Measurements from ENCODE around the gene KCNK7. TPM values are rescaled to one million over a fixed set of nuclear protein-coding genes. Genes with fewer than 3 reads are reported as not detected.
A peak's percentile ranks its signal among the peaks of the same experiment; 100 is the strongest.

The KCNK7 gene
- total and polyA plus RNA-seq, 8 donors, result 0.21 to 2.0 (median 0.48) TPM; not detected in 1

- H3K4me1 ChIP-seq, result peaks cover 43 to 68% of the 10 kb centered on the region in 2 donors
- intact Hi-C loops (cut with DNase I), result no loop called here
- ATAC-seq, result no peak
- peak overlapping the region; percentile 84 to 89 for H3K27ac ChIP-seq
- DNase-seq, result no peak
- no peak for TF ChIP-seq CTCF (IDR thresholded peaks at IDR 0.05)
- H3K4me3 ChIP-seq, result peak overlapping the region in 1 of 2 donors; percentile 72
- peaks cover 0 to 50% of the 10 kb centered on the region in 2 donors for H3K36me3 ChIP-seq
- H3K27me3 ChIP-seq, result no peaks in the 10 kb centered on the region
- H3K9me3 ChIP-seq, result no peaks in the 10 kb centered on the region
Measured at GRCh38 chr11:65610404-65610803, 14.8 kb upstream of the KCNK7 start.

- peaks cover 43 to 68% of the 10 kb centered on the region in 2 donors for H3K4me1 ChIP-seq
- TF ChIP-seq CTCF (IDR thresholded peaks at IDR 0.05), result no peak
- peaks cover 0 to 57% of the 10 kb centered on the region in 2 donors for H3K36me3 ChIP-seq
- H3K4me3 ChIP-seq, result peak overlapping the region in 1 of 2 donors; percentile 72
- H3K9me3 ChIP-seq, result no peaks in the 10 kb centered on the region
- peak overlapping the region in 1 of 2 donors; percentile 84 for H3K27ac ChIP-seq
- ATAC-seq (no peak), DNase-seq (no peak)
- intact Hi-C loops (cut with DNase I), result no loop called here
- H3K27me3 ChIP-seq, result no peaks in the 10 kb centered on the region
Measured at GRCh38 chr11:65609665-65610064, 14.1 kb upstream of the KCNK7 start.

GRCh38 chr11:65609229-65609628 lies 13.6 kb upstream of the KCNK7 start:
- Histone ChIP-seq H3K9me3 (no peaks in the 10 kb centered on the region), H3K27ac (peak overlapping the region in 1 of 2 donors; percentile 40), H3K4me1 (peaks cover 43 to 68% of the 10 kb centered on the region in 2 donors), H3K36me3 (peaks cover 0 to 62% of the 10 kb centered on the region in 2 donors), H3K27me3 (no peaks in the 10 kb centered on the region), H3K4me3 (peak overlapping the region in 1 of 2 donors; percentile 72)
- intact Hi-C loops (cut with DNase I), result no loop called here
- ATAC-seq, result no peak
- no peak for TF ChIP-seq CTCF (IDR thresholded peaks at IDR 0.05)
- no peak for DNase-seq

GRCh38 chr11:65607614-65608426 lies 12.2 kb upstream of the KCNK7 start:
- Histone ChIP-seq H3K4me3 (peak overlapping the region in 1 of 2 donors; percentile 17), H3K27ac (peak overlapping the region in 1 of 2 donors; percentile 53), H3K27me3 (no peaks in the 10 kb centered on the region), H3K9me3 (no peaks in the 10 kb centered on the region), H3K36me3 (peaks cover 0 to 76% of the 10 kb centered on the region in 2 donors), H3K4me1 (peaks cover 37 to 62% of the 10 kb centered on the region in 2 donors)
- intact Hi-C loops (cut with DNase I), result no loop called here
- DNase-seq (no peak), ATAC-seq (no peak)
- no peak for TF ChIP-seq CTCF (IDR thresholded peaks at IDR 0.05)

GRCh38 chr11:65606876-65607613 lies 11.4 kb upstream of the KCNK7 start:
- Histone ChIP-seq H3K4me3 (peak overlapping the region in 1 of 2 donors; percentile 17), H3K36me3 (peaks cover 0 to 83% of the 10 kb centered on the region in 2 donors), H3K9me3 (no peaks in the 10 kb centered on the region), H3K4me1 (peaks cover 31 to 54% of the 10 kb centered on the region in 2 donors), H3K27me3 (no peaks in the 10 kb centered on the region), H3K27ac (peak overlapping the region; percentile 55 to 79)
- peak; percentile 76 to 93 (median 92) for DNase-seq
- no peak for TF ChIP-seq CTCF (IDR thresholded peaks at IDR 0.05)
- intact Hi-C loops (cut with DNase I), result no loop called here
- peak; percentile 97 for ATAC-seq

All from left lung (tissue), 10 donors.